ENCODE data around the gene TULP1.

TULP1 gene

GRCh38 chr6:35505999-35506412, 6.7 kb downstream of the TULP1 start:
- Histone ChIP-seq H3K36me3 (ENCODE audit: insufficient read depth, low read length) (no peaks in the 10 kb centered on the region), H3K9me2 (replicated peaks; ENCODE audit: low read depth, low read length) (no peaks in the 10 kb centered on the region), H3F3A (ENCODE audit: low read depth) (no peaks in the 10 kb centered on the region), H3K79me2 (ENCODE audit: insufficient read depth, low read length) (no peaks in the 10 kb centered on the region), H3K4me1 (ENCODE audit: insufficient read depth, low read length, poor library complexity, severe bottlenecking) (no peaks in the 10 kb centered on the region), H3K4me2 (ENCODE audit: low read depth, low read length, poor library complexity, severe bottlenecking) (no peak overlapping the region), H3K27me3 (ENCODE audit: insufficient read depth, low read length, poor library complexity, severe bottlenecking) (no peaks in the 10 kb centered on the region), H3K9ac (ENCODE audit: low read depth, low read length, poor library complexity, severe bottlenecking) (no peak overlapping the region), H4K20me1 (ENCODE audit: insufficient read depth, low read length, poor library complexity, severe bottlenecking) (no peaks in the 10 kb centered on the region), H3K9me3 (ENCODE audit: insufficient read depth, low read depth, low read length) (no peaks in the 10 kb centered on the region), H3K4me3 (ENCODE audit: low read length, poor library complexity, severe bottlenecking) (no peak overlapping the region), H2AFZ (ENCODE audit: low read length) (no peak overlapping the region)
- TF ChIP-seq CTCF (conservative IDR thresholded peaks at IDR 0.05; ENCODE audit: low read length), result no peak
- no peak for TF ChIP-seq EZH2phosphoT487 (IDR thresholded peaks at IDR 0.05; ENCODE audit: borderline replicate concordance)

GRCh38 chr6:35503534-35503933, 9.2 kb downstream of the TULP1 start:
- Histone ChIP-seq H3K9me2 (replicated peaks; ENCODE audit: low read depth, low read length) (no peaks in the 10 kb centered on the region), H3K27me3 (ENCODE audit: insufficient read depth, low read length, poor library complexity, severe bottlenecking) (no peaks in the 10 kb centered on the region), H3K36me3 (ENCODE audit: insufficient read depth, low read length) (no peaks in the 10 kb centered on the region), H3K4me2 (ENCODE audit: low read depth, low read length, poor library complexity, severe bottlenecking) (no peak overlapping the region), H3K9me3 (ENCODE audit: insufficient read depth, low read depth, low read length) (no peaks in the 10 kb centered on the region), H3K4me3 (ENCODE audit: low read length, poor library complexity, severe bottlenecking) (no peak overlapping the region), H3K9ac (ENCODE audit: low read depth, low read length, poor library complexity, severe bottlenecking) (no peak overlapping the region), H2AFZ (ENCODE audit: low read length) (no peak overlapping the region; the same call in 1 of the 2 replicates), H3K4me1 (ENCODE audit: insufficient read depth, low read length, poor library complexity, severe bottlenecking) (no peaks in the 10 kb centered on the region), H4K20me1 (ENCODE audit: insufficient read depth, low read length, poor library complexity, severe bottlenecking) (no peaks in the 10 kb centered on the region), H3F3A (ENCODE audit: low read depth) (no peaks in the 10 kb centered on the region), H3K79me2 (ENCODE audit: insufficient read depth, low read length) (no peaks in the 10 kb centered on the region)
- TF ChIP-seq EZH2phosphoT487 (IDR thresholded peaks at IDR 0.05; ENCODE audit: borderline replicate concordance), result no peak
- TF ChIP-seq CTCF (conservative IDR thresholded peaks at IDR 0.05; ENCODE audit: low read length), result no peak

GRCh38 chr6:35501784-35502183, 10.9 kb downstream of the TULP1 start:
- H3K4me2 ChIP-seq (ENCODE audit: low read depth, low read length, poor library complexity, severe bottlenecking), result no peak overlapping the region
- H2AFZ ChIP-seq (ENCODE audit: low read length), result no peak overlapping the region
- H3K4me3 ChIP-seq (ENCODE audit: low read length, poor library complexity, severe bottlenecking), result no peak overlapping the region
- no peak overlapping the region for H3K9ac ChIP-seq (ENCODE audit: low read depth, low read length, poor library complexity, severe bottlenecking)
- no peaks in the 10 kb centered on the region for H3K9me2 ChIP-seq (replicated peaks; ENCODE audit: low read depth, low read length)
- no peaks in the 10 kb centered on the region for H3F3A ChIP-seq (ENCODE audit: low read depth)
- H3K4me1 ChIP-seq (ENCODE audit: insufficient read depth, low read length, poor library complexity, severe bottlenecking), result peaks cover 6% of the 10 kb centered on the region
- peaks cover 10% of the 10 kb centered on the region for H3K27me3 ChIP-seq (ENCODE audit: insufficient read depth, low read length, poor library complexity, severe bottlenecking)
- no peaks in the 10 kb centered on the region for H3K79me2 ChIP-seq (ENCODE audit: insufficient read depth, low read length)
- no peaks in the 10 kb centered on the region for H3K9me3 ChIP-seq (ENCODE audit: insufficient read depth, low read depth, low read length)
- TF ChIP-seq EZH2phosphoT487 (IDR thresholded peaks at IDR 0.05; ENCODE audit: borderline replicate concordance) (no peak), CTCF (conservative IDR thresholded peaks at IDR 0.05; ENCODE audit: low read length) (no peak)
- no peaks in the 10 kb centered on the region for H4K20me1 ChIP-seq (ENCODE audit: insufficient read depth, low read length, poor library complexity, severe bottlenecking)
- H3K36me3 ChIP-seq (ENCODE audit: insufficient read depth, low read length), result no peaks in the 10 kb centered on the region

Data from Loucy (cell line).